Esophagus squamous epithelium (tissue), 5 donors: ENCODE results near the gene GRB2. TPM values are rescaled to one million over a fixed set of nuclear protein-coding genes. Genes with fewer than 3 reads are reported as not detected.

ENCODE experiments used
- DNase-seq: peaks from one replicate; lab custom pipeline; 2025; lab: John Stamatoyannopoulos, UW
- H3K27ac ChIP-seq, 4 donors: fragments of 200-600 bp; sonication (generic); one replicate each; pipeline ENCODE4 v1.5.1; 2016 to 2019; ENCODE audit warnings: mild to moderate bottlenecking in 1 of 4
- H3K27me3 ChIP-seq, 4 donors: fragments of 200-600 bp; sonication (generic); 1 replicate in 3 of 4; 2 replicates in 1 of 4; pipeline versions ENCODE4 v1.5.1 to v1.6.0; 2017 to 2021; ENCODE audit warnings: antibody characterized with exemption in 1 of 4
- H3K36me3 ChIP-seq, 3 donors: fragments of 200-600 bp; sonication (generic); one replicate each; pipeline ENCODE4 v1.5.1; 2016 to 2019
- H3K4me1 ChIP-seq, 3 donors: fragments of 200-600 bp; sonication (generic); one replicate each; pipeline ENCODE4 v1.5.1; 2017 to 2019
- H3K4me3 ChIP-seq, 4 donors: fragments of 200-600 bp; sonication (generic); 1 replicate in 3 of 4; 2 replicates in 1 of 4; pipeline ENCODE4 v1.5.1; 2016 to 2019; ENCODE audit warnings: mild to moderate bottlenecking in 2 of 4, moderate library complexity in 1 of 4
- H3K9me3 ChIP-seq, 3 donors: fragments of 200-600 bp; sonication (generic); one replicate each; pipeline ENCODE4 v1.5.1; 2016 to 2019
- POLR2A ChIP-seq, 4 donors: fragments of 450-650 bp; IDR thresholded peaks; one replicate each; pipeline ENCODE4 v1.6.1; 2017; ENCODE audit warnings: antibody characterized with exemption in 4 of 4, mild to moderate bottlenecking in 4 of 4, moderate library complexity in 3 of 4
- WGBS, 2 donors: methylation state at CpG; one replicate each; pipeline ENCODE4 v1.1.5; 2018; 5-methylcytosine and 5-hydroxymethylcytosine counted together
- intact Hi-C: fragments of 100-400 bp; cut with DNase I; formaldehyde crosslinking; loops from one replicate; pipeline ENCODE4 v1.15.0; 2022
- total RNA-seq, 4 donors: library from RNA; depleted of rRNA; stranded (reverse); fragments of >200 nt; gene quantifications; one replicate each; pipeline ENCODE4 v1.1.0, GENCODE V29; 2016
- TF ChIP-seq, protein P1 (sequence below), 6 experiments: fragments of 450-650 bp in 4 of 6; fragments of 200-600 bp in 2 of 6; sonication (generic) in 2 of 6; IDR thresholded peaks; one replicate each; pipeline ENCODE4 v1.5.1; 2016 to 2019; ENCODE audit warnings: antibody characterized with exemption in 6 of 6, mild to moderate bottlenecking in 4 of 6, moderate library complexity in 4 of 6
- donor health status: DM: yes; HTN: yes; CAD: no.

GRB2 gene
- total RNA-seq, 4 donors from 2014 or later, result 58.9 to 128 (median 107) TPM

DNA sequence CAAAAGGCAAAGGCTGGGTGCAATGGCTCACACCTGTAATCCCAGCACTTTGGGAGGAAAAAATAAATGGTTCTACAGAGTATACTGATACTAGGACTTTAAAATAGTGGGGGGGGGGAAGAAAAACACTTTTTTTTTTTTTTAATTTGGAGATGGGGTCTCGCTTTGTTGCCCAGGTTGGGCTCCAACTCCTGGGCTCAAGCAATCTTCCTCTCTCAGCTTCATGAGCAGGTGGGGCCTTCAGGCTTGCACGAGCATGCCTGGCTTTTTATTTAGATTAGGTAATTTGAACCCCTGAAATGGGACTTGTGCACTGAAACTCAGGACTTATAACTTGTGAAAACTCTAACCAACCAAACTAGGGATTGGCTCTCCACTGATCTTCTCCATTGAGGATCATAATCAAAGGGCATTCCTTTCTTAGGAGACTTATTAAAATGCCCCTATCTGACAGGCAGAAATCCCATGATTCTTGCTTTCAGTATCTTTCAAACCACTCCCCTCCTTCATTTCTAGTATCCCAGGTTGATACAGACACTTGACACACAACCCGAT lies 16.9 kb downstream of the GRB2 start:
- Histone ChIP-seq H3K36me3 (peaks cover 0 to 38% (median 0%) of the 10 kb centered on the region in 3 donors), H3K4me1 (peaks cover 13 to 74% (median 24%) of the 10 kb centered on the region in 3 donors), H3K27ac (no peak overlapping the region), H3K27me3 (no peaks in the 10 kb centered on the region), H3K9me3 (no peaks in the 10 kb centered on the region), H3K4me3 (no peak overlapping the region)
- intact Hi-C loops, result no loop called here
- 62 to 100% methylated on average over 2 to 3 of the region's 3 CpGs for WGBS, 2 donors
- no peak for DNase-seq
- TF ChIP-seq, protein P1, sequence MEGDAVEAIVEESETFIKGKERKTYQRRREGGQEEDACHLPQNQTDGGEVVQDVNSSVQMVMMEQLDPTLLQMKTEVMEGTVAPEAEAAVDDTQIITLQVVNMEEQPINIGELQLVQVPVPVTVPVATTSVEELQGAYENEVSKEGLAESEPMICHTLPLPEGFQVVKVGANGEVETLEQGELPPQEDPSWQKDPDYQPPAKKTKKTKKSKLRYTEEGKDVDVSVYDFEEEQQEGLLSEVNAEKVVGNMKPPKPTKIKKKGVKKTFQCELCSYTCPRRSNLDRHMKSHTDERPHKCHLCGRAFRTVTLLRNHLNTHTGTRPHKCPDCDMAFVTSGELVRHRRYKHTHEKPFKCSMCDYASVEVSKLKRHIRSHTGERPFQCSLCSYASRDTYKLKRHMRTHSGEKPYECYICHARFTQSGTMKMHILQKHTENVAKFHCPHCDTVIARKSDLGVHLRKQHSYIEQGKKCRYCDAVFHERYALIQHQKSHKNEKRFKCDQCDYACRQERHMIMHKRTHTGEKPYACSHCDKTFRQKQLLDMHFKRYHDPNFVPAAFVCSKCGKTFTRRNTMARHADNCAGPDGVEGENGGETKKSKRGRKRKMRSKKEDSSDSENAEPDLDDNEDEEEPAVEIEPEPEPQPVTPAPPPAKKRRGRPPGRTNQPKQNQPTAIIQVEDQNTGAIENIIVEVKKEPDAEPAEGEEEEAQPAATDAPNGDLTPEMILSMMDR (IDR thresholded peaks at IDR 0.05), result no peak
- no peak for TF ChIP-seq POLR2A (IDR thresholded peaks at IDR 0.05)

DNA sequence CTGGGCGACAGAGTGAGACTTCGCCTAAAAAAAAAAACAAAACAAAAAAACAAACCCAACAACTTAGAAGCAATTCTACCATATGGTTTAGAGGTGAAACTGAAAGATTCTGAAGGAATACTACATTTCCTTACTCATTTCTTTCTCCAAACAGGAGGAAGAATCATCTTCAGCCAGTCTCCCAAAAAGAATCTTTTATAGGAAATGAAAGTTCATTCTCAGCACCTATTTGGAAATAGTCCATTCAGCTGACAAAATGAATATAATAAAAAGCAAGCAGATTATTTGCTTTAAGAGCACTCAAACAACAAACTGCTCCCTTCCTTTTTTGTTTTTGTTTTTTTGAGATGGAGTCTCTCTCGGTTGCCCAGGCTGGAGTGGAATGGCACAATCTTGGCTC lies 17.7 kb downstream of the GRB2 start:
- no peak for TF ChIP-seq POLR2A (IDR thresholded peaks at IDR 0.05)
- TF ChIP-seq, protein P1 (IDR thresholded peaks at IDR 0.05), result no peak
- 78 to 93% methylated on average over 3 of the region's 3 CpGs for WGBS, 2 donors
- peaks cover 0 to 38% (median 0%) of the 10 kb centered on the region in 3 donors for H3K36me3 ChIP-seq
- H3K4me1 ChIP-seq, result peaks cover 8 to 74% (median 23%) of the 10 kb centered on the region in 3 donors
- no peak for DNase-seq
- no peaks in the 10 kb centered on the region for H3K9me3 ChIP-seq
- no peak overlapping the region for H3K4me3 ChIP-seq
- no peak overlapping the region for H3K27ac ChIP-seq
- intact Hi-C loops, result no loop called here
- no peaks in the 10 kb centered on the region for H3K27me3 ChIP-seq

DNA sequence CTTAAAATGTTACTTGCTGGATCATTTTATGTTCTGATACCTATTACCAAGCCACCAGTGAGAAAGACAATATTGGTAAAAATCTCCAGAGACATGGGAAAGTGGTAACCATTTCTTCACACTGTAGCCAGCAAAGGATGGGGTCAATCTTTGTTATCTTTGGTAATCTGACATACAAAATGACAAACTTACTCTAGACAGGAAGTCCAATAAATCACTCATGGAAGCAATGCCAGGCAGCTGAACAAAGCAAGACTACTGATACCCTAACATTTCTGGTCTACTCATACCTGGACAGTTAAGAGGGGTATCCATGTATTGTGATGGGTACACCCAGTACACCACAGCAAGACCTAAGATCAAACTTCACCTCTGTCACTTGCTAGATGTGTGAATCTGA lies 19.0 kb downstream of the GRB2 start:
- H3K4me3 ChIP-seq, result no peak overlapping the region
- intact Hi-C loops, result no loop called here
- peaks cover 0 to 38% (median 0%) of the 10 kb centered on the region in 3 donors for H3K36me3 ChIP-seq
- no peaks in the 10 kb centered on the region for H3K27me3 ChIP-seq
- peaks cover 0 to 62% (median 20%) of the 10 kb centered on the region in 3 donors for H3K4me1 ChIP-seq
- DNase-seq, result no peak
- H3K27ac ChIP-seq, result no peak overlapping the region
- TF ChIP-seq POLR2A (IDR thresholded peaks at IDR 0.05), result no peak
- TF ChIP-seq, protein P1 (IDR thresholded peaks at IDR 0.05), result no peak
- H3K9me3 ChIP-seq, result no peaks in the 10 kb centered on the region

DNA sequence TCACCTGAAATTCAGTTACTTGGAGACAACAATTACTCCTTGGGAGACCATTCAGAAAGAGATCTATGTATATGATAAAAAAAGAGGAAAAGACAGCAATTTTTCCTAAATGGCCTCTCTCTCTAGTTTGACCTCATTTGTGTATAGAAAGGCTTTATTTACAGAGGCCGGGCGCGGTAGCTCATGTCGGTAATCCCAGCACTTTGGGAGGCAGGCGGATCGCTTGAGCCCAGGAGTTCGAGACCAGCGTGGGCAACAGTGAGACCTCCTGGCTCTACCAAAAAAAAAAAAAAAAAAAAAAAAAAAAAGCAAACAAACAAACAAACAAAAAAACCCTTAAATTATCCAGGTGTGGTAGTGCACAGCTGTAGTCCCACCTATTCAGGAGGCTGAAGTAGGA lies 20.7 kb downstream of the GRB2 start:
- H3K27ac ChIP-seq, result no peak overlapping the region
- intact Hi-C loops, result no loop called here
- no peak overlapping the region for H3K4me3 ChIP-seq
- DNase-seq, result no peak
- peaks cover 0 to 28% (median 0%) of the 10 kb centered on the region in 3 donors for H3K36me3 ChIP-seq
- 67 to 90% methylated on average over 1 to 7 of the region's 8 CpGs for WGBS, 2 donors
- H3K4me1 ChIP-seq, result peaks cover 0 to 59% (median 10%) of the 10 kb centered on the region in 3 donors
- H3K27me3 ChIP-seq, result no peaks in the 10 kb centered on the region
- no peak for TF ChIP-seq POLR2A (IDR thresholded peaks at IDR 0.05)
- TF ChIP-seq, protein P1 (IDR thresholded peaks at IDR 0.05), result no peak
- no peaks in the 10 kb centered on the region for H3K9me3 ChIP-seq

DNA sequence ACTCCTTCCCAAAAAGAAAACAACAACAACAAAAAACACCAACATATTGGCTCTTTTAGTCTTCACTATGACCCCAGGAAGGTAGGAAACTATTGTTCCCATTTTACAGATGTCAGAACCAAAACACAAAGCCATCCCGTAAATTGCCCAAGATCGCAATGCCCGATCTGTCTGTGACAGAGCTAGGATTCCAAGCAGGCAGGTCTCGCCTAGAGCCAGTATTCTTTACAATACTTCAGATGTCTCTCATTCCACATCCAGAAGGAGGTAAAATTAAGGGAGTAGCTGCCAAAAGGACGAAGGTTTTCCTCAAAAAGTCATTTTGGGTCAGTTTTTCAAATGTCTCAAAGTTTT lies 21.7 kb downstream of the GRB2 start:
- Histone ChIP-seq H3K4me1 (peaks cover 0 to 63% (median 10%) of the 10 kb centered on the region in 3 donors), H3K27me3 (no peaks in the 10 kb centered on the region), H3K36me3 (peaks cover 0 to 28% (median 0%) of the 10 kb centered on the region in 3 donors), H3K27ac (no peak overlapping the region), H3K9me3 (no peaks in the 10 kb centered on the region), H3K4me3 (no peak overlapping the region)
- intact Hi-C loops, result no loop called here
- WGBS, 2 donors, result 74 to 80% methylated on average over 5 of the region's 5 CpGs
- DNase-seq, result no peak
- TF ChIP-seq POLR2A (IDR thresholded peaks at IDR 0.05), result no peak
- TF ChIP-seq, protein P1 (IDR thresholded peaks at IDR 0.05), result no peak
